GM18858 (cell line): Measurements from ENCODE around the gene JAK3.

Source experiments
- ATAC-seq: cut with Tn5 transposase; IDR thresholded peaks from one replicate; pipeline ENCODE4 v1.9.1; 2021; ENCODE audit not compliant: unreplicated experiment

The JAK3 gene

GRCh38 chr19:17866312-17866963, 18.7 kb upstream of the JAK3 start:
- ATAC-seq: no peak

- ATAC-seq: no peak
These were observed 17.9 kb upstream of the JAK3 start for GRCh38 chr19:17865364-17866311.

DNA sequence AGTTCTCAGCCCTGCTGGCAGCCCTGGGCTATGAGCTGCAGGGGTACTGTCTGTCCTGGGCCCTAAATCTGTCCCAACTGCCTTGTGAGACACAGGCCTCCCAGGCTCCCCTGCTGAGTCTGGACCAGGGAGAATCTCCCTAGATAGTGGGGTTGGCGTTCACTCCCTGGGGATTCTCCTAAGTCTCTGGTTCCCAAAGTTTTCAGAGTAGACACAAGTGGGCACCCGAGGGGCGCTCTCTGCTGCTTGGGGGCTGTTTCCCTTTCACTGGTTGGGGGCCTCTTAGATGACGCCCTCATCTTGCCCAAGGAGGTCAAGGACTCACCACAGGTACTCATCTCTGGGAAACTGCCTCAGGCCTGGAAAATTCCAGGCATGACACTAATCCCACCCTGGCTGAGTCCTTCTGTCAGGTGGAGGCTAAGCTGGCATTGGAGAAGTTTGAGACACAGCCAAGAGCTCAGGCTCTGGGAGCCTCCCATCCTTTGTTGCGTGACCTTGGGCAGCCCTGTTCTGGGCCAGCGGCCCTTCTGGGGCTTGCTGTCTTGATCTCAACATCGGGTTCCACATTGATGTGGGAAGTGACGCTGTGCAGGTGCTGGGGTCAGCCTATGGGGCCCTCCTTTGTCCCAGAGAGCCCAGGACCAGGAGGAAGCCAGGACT, 15.9 kb upstream of the JAK3 start:
- no peak for ATAC-seq

DNA sequence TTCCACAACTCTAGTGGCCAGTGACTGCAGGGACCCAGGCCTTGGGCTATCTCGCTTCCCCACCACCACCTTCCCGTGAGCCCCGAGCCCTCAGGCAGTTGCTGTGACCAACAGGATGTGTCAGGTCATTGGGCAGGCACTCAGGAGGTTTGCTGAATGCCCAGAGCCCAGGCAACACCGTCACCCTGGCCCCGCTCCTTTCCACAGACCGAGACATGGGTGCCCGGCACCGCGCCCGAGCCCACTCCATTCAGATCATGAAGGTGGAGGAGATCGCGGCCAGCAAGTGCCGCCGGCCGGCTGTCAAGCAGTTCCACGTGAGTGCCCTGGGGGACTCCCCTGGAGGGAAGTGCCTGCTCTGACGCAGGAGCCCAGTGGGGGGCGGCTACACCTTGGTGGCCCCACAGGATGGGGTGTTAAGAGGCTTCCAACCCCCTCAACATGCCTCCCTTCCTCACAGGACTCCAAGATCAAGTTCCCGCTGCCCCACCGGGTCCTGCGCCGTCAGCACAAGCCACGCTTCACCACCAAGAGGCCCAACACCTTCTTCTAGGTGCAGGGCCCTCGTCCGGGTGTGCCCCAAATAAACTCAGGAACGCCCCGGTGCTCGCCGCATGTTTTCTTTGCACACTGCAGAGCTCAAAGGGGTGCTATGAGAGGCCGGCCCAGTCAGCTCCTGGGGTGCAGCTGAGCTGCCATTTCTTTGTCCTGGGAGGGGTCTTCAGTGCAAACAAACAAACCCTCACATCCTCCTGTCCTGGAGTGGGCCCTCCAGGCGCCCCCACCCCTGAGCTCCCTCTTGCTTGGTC, 15.1 kb upstream of the JAK3 start:
- no peak for ATAC-seq

GRCh38 chr19:17861542-17862402, 14.0 kb upstream of the JAK3 start:
- ATAC-seq: no peak

DNA sequence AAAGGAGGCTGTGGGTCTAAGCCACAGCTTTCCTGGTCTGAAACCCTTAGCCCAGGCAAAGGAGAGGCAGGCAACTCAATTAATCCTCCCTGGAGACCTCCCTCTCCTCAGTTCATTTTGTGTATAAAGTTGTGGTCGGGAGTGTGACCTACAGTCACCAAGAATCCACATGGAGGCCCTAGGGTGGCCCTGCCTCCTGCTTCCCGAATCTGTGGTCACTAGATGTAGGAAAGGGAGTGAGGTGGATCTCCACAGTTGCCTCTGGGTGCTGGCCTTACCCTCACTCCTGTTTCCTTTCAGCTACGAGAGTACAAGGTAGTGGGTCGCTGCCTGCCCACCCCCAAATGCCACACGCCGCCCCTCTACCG, 13.2 kb upstream of the JAK3 start:
- ATAC-seq: no peak

DNA sequence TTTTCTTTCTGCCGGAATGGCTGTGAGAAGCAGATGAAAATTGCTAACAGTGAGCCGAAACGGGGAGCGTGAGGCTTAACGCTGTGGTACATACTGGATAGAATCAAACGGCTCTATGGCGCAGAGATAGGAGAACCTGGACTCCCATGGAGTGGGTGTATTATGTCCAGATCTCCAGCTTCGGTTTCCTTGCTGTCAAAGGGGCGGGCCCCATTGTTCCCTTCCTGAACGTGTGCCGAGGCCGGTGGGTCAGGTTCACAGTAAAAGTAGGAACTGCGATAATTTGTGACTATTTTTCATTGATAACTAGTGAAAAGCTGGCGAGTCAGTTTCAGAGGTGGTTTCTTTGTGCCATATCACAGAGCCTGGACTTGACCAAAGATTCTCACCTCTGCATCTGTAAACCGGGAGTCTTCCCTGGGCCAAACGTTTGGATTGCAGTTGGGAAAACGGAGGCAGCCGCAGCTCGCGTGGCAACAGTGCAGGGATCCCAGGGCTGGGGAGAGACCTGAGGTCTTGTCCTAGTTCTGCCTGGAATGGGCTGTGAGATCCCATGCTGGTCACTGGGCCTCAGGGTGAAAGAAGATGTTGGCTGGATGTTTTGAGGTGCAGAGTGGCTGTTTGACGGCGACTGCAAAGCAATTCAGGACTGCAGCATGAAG, 12.7 kb upstream of the JAK3 start:
- no peak for ATAC-seq

- peak; percentile 67 for ATAC-seq
These were observed 11.9 kb upstream of the JAK3 start, which contains the start of gene RPL18A for GRCh38 chr19:17859533-17860330. Gene RPL18A, plus strand, starts transcription at chr19:17859910. Its CDS starts 47 bp downstream, at chr19:17859957.

DNA sequence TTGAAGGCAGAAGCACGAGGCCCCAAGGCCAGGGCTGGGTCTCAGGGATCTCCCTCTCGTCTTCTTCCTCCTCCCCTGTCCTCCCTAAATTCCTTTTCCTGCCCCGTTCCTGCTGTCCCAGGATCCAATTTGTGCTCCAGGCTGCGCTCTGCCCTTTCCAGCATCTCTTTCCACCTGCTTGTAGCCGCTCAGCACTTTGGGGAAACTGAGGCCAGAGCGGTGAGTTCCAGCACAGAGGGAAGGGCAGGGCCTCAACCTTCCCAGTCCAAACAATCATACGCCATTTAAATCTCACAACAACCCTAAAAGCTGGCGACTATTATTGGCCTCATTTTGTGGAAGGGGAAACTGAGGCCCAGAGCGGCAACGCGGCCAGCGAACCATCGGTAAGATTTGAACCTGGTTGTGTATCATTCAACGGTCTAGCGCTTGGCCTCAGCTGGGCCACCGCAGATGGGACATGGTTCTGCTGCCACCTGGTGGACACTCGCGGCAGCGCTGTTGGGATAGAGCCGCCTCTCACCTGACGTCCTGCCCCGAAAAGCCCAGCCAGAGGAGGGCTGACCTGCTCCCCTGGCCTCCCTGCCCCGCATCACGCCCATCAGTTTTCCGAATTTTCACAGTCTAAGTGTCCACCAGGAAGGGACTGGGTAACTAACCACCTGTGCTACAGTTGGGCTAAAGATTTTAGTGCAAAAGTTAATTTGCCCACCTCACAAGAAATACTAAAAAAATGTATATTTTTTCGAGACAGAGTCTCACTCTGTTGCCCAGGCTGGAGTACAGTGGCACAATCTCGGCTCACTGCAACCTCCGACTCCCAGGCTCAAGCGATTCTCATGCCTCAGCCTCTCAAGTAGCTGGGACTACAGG, 7.7 kb upstream of the JAK3 start:
- no peak for ATAC-seq

- no peak for ATAC-seq
These were observed 6.3 kb upstream of the JAK3 start for GRCh38 chr19:17854061-17854460.

DNA sequence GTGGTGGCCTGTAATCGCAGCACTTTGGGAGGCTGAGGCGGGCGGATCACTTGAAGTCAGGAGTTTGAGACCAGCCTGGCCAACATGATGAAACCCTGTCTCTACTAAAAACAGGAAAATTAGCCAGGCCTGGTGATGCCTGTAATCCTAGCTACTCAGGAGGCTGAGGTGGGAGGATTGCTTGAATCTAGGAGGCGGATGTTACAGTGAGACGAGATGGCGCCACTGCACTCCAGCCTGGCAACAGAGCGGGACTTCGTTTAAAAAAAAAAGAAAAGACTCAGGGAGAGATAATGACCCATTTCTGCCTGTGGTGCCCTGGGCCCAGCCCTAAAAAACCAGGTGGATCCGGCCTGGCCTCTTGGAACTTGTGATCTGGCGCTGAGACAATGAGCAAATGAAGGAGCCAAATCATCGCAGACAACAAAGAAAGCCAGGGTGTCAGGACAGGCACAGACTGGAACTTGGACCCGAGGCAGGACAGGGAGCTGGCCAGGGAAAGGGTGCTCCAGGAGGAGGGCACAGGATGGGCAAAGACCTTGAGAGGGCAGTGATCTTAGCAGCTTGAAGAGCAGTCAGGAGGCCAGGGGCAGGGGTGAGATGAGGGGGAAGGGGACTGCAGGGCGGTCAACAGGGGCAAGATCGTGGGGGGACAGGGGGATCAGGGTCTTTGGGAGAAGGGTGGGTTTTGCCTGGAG, 962 bp upstream of the JAK3 start:
- ATAC-seq: no peak

DNA sequence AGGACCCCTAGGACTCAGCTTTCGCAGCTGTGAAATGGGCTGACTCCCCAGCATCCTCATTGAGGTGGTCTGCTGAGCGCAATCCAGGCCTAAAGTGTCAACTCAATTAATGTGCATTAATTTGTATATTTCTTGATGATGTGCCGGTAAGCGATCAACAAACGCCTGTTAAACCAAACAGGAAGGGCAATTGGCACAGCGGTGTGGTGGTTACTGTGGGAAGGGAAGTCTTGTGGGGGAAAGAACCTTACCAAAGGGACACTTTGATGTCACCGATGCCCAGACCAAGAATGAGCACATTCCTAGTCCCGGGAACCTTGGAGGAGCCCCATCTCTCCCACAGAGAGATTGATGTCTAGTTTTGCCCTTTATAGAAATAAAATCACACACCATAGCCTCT, 1.6 kb downstream of the JAK3 start:
- no peak for ATAC-seq

- ATAC-seq: no peak
These were observed 3.8 kb downstream of the JAK3 start for GRCh38 chr19:17843908-17844490.

DNA sequence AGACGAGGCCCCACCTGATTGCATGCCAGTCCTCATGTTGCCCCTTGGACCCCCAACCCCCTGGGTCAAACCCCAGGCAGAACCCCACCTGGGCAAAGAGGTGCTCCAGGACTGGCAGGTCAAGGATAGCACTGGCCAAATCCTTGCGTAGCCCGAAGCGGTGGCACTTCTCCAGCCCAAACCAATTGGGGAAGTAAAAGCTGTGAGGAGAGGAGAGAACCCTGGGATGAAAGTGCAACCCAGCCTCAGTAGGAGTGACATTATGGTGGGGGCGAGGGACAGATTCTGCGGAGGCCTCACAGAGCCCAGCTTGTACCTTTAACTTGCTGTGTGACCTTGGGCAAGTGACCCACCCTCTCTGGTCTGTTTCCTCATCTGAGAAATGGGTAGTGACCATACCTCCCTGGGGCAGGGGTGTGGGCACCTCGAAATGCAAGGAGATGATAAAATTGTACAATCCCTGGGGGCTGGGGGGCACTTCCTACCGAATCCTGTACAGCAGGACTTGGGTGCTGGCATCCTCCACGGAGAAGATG, 4.4 kb downstream of the JAK3 start:
- no peak for ATAC-seq

DNA sequence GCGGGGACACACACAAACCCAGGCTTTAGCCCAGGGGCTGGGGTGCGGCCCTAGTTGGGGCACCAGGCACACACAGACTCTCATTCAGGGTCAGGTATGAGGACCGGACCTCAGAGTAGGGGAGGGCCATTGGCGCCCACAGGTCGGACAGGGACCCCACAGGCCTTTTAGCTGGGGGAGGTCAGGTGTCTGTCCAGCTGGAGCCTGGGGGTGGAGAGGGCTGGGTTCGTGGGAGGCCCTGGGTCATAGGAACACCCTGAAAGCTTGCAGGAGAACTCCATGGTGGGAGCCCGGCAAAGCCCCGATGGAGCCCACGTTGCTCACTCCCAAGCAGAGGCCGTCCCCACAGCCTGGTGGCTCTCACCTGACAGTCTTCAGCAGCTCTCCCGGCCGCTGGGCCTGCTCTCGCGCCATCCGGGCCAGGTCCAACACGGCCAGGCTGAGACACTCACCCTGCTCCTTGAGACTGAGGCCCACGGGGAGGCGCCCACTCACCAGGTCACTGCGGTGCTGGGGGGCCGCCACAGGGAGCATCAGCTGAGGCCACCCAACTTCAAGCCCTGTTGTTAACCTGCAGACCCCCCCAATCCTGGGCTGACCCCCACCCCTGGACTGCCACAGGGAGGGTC, 5.0 kb downstream of the JAK3 start:
- ATAC-seq: no peak
